Fibroblast of the aortic adventitia (primary cell): ENCODE data around the gene SFTPB. TPM values are rescaled to one million over a fixed set of nuclear protein-coding genes. Genes with fewer than 3 reads are reported as not detected.

Experiments used
- DNase-seq: peaks from one replicate; pipeline ENCODE4 v3.0.0-alpha.2; 2010; ENCODE audit warnings: low read depth
- H3K4me3 ChIP-seq: 2 replicates; pipeline ENCODE4 v1.5.1; 2011; ENCODE audit warnings: low read depth, mild to moderate bottlenecking, control low read depth, low read length, moderate library complexity
- CTCF ChIP-seq: IDR thresholded peaks from 2 replicates; pipeline ENCODE4 v1.5.1; 2011; ENCODE audit warnings: mild to moderate bottlenecking, low read length, control low read depth, inconsistent platforms; ENCODE audit not compliant: insufficient read depth
- total RNA-seq: library from RNA; depleted of rRNA; stranded (reverse); fragments of >200 nt; gene quantifications from 2 replicates; pipeline ENCODE4 v1.2.3, GENCODE V29; 2012; ENCODE audit warnings: low replicate concordance

The SFTPB gene
- total RNA-seq, 1 donor = 0.09 TPM

GRCh38 chr2:85678794-85679672 is 11.0 kb upstream of the SFTPB start:
- peak; percentile 81 for DNase-seq
- no peak overlapping the region for H3K4me3 ChIP-seq
- TF ChIP-seq CTCF = peak; percentile 99

GRCh38 chr2:85678377-85678776 is 10.4 kb upstream of the SFTPB start:
- H3K4me3 ChIP-seq = no peak overlapping the region
- TF ChIP-seq CTCF = no peak
- DNase-seq = no peak

- DNase-seq = no peak
- no peak overlapping the region for H3K4me3 ChIP-seq
- TF ChIP-seq CTCF = no peak
Measured at GRCh38 chr2:85675866-85676548, 8.0 kb upstream of the SFTPB start.

GRCh38 chr2:85675427-85675826 is 7.4 kb upstream of the SFTPB start:
- no peak for DNase-seq
- H3K4me3 ChIP-seq = no peak overlapping the region
- no peak for TF ChIP-seq CTCF

- H3K4me3 ChIP-seq = no peak overlapping the region
- no peak for TF ChIP-seq CTCF
- DNase-seq = no peak
Measured at GRCh38 chr2:85674417-85674816, 6.4 kb upstream of the SFTPB start.

- no peak overlapping the region for H3K4me3 ChIP-seq
- no peak for TF ChIP-seq CTCF
- DNase-seq = no peak
Measured at GRCh38 chr2:85673716-85674375, 5.8 kb upstream of the SFTPB start.
